Mucosa of rectum (tissue), 2 donors: ENCODE measurements around the gene PTPN7.
"Not testable (repeated sequence)": the region's sequence is repeated elsewhere in the genome, so short reads cannot be mapped to it uniquely, and the experiment has no call there.

Experiments
- H3K27ac ChIP-seq, 2 donors: one replicate each; pipeline ENCODE4 v1.7.0; 2013; ENCODE audit warnings: inconsistent platforms in 2 of 2, low read depth in 2 of 2, low read length in 2 of 2
- H3K27me3 ChIP-seq, 2 donors: one replicate each; pipeline ENCODE4 v1.7.0; 2013; ENCODE audit warnings: low read length in 2 of 2; ENCODE audit not compliant: control insufficient read depth in 2 of 2, insufficient read depth in 2 of 2
- H3K36me3 ChIP-seq, 2 donors: one replicate each; pipeline ENCODE4 v1.7.0; 2013; ENCODE audit warnings: low read length in 2 of 2; ENCODE audit not compliant: control insufficient read depth in 2 of 2, insufficient read depth in 2 of 2
- H3K4me1 ChIP-seq, 2 donors: one replicate each; pipeline ENCODE4 v1.7.0; 2013; ENCODE audit warnings: low read length in 2 of 2, mild to moderate bottlenecking in 1 of 2; ENCODE audit not compliant: control insufficient read depth in 2 of 2, insufficient read depth in 2 of 2
- H3K4me3 ChIP-seq, 2 donors: one replicate each; pipeline ENCODE4 v1.7.0; 2013; ENCODE audit warnings: low read length in 2 of 2
- H3K9ac ChIP-seq, 2 donors: one replicate each; pipeline ENCODE4 v1.7.0; 2013; ENCODE audit warnings: low read length in 2 of 2, low read depth in 1 of 2, mild to moderate bottlenecking in 1 of 2
- H3K9me3 ChIP-seq, 2 donors: one replicate each; pipeline ENCODE4 v1.7.0; 2013; ENCODE audit warnings: low read length in 2 of 2; ENCODE audit not compliant: control insufficient read depth in 2 of 2
- donor health status: healthy.
- donor health status: Normal muscosa, but diverticular disease.

PTPN7 gene

GRCh38 chr1:202143768-202144401 lies 16.5 kb downstream of the PTPN7 start:
- Histone ChIP-seq H3K27ac (peak overlapping the region; percentile 53 to 75), H3K4me1 (peaks cover 12 to 14% of the 10 kb centered on the region in 2 donors), H3K4me3 (peak overlapping the region; percentile 65 to 89), H3K9me3 (no peaks in the 10 kb centered on the region), H3K9ac (peak overlapping the region; percentile 73 to 90), H3K36me3 (no peaks in the 10 kb centered on the region), H3K27me3 (no peaks in the 10 kb centered on the region)

- H3K27ac ChIP-seq = peak overlapping the region; percentile 53 to 75
- H3K4me3 ChIP-seq = peak overlapping the region; percentile 65 to 89
- H3K27me3 ChIP-seq = no peaks in the 10 kb centered on the region
- peaks cover 12 to 14% of the 10 kb centered on the region in 2 donors for H3K4me1 ChIP-seq
- peaks cover 2 to 3% of the 10 kb centered on the region in 2 donors for H3K36me3 ChIP-seq
- no peaks in the 10 kb centered on the region for H3K9me3 ChIP-seq
- H3K9ac ChIP-seq = peak overlapping the region; percentile 73 to 90
Measured at GRCh38 chr1:202143011-202143767, 17.2 kb downstream of the PTPN7 start.

GRCh38 chr1:202141468-202141867 lies 18.9 kb downstream of the PTPN7 start:
- not testable (repeated sequence) for H3K27ac ChIP-seq, H3K9ac ChIP-seq, H3K27me3 ChIP-seq, H3K4me3 ChIP-seq, H3K9me3 ChIP-seq
- peaks cover 5 to 10% of the 10 kb centered on the region in 2 donors for H3K36me3 ChIP-seq
- H3K4me1 ChIP-seq = peaks cover 12 to 14% of the 10 kb centered on the region in 2 donors

GRCh38 chr1:202140833-202141232 lies 19.6 kb downstream of the PTPN7 start:
- Histone ChIP-seq H3K4me1 (peaks cover 12 to 14% of the 10 kb centered on the region in 2 donors), H3K9ac (no peak overlapping the region), H3K36me3 (peaks cover 5 to 11% of the 10 kb centered on the region in 2 donors), H3K4me3 (no peak overlapping the region), H3K9me3 (no peaks in the 10 kb centered on the region), H3K27me3 (no peaks in the 10 kb centered on the region), H3K27ac (no peak overlapping the region)

- peaks cover 5 to 9% of the 10 kb centered on the region in 2 donors for H3K4me1 ChIP-seq
- H3K27ac ChIP-seq = no peak overlapping the region
- H3K9ac ChIP-seq = no peak overlapping the region
Measured at GRCh38 chr1:202135221-202135721, 25.1 kb downstream of the PTPN7 start.

GRCh38 chr1:202134645-202135172 lies 25.7 kb downstream of the PTPN7 start:
- Histone ChIP-seq H3K27ac (no peak overlapping the region), H3K36me3 (peaks cover 12 to 41% of the 10 kb centered on the region in 2 donors)

More at GRCh38 chr1:202135221-202135721, 25.1 kb downstream of the PTPN7 start:
- H3K27me3 ChIP-seq = no peaks in the 10 kb centered on the region
- H3K36me3 ChIP-seq = peaks cover 12 to 41% of the 10 kb centered on the region in 2 donors
- H3K4me3 ChIP-seq = no peak overlapping the region
- H3K9me3 ChIP-seq = no peaks in the 10 kb centered on the region

GRCh38 chr1:202133989-202134388 lies 26.4 kb downstream of the PTPN7 start:
- Histone ChIP-seq H3K9me3 (no peaks in the 10 kb centered on the region), H3K4me1 (peaks cover 5 to 9% of the 10 kb centered on the region in 2 donors), H3K36me3 (peaks cover 12 to 41% of the 10 kb centered on the region in 2 donors), H3K27ac (no peak overlapping the region), H3K4me3 (no peak overlapping the region), H3K27me3 (no peaks in the 10 kb centered on the region), H3K9ac (no peak overlapping the region)

More at GRCh38 chr1:202134645-202135172, 25.7 kb downstream of the PTPN7 start:
- H3K27me3 ChIP-seq = no peaks in the 10 kb centered on the region
- no peak overlapping the region for H3K4me3 ChIP-seq
- no peak overlapping the region for H3K9ac ChIP-seq
- no peaks in the 10 kb centered on the region for H3K9me3 ChIP-seq
- peaks cover 5 to 9% of the 10 kb centered on the region in 2 donors for H3K4me1 ChIP-seq

GRCh38 chr1:202133496-202133895 lies 26.9 kb downstream of the PTPN7 start:
- H3K9ac ChIP-seq = no peak overlapping the region
- no peaks in the 10 kb centered on the region for H3K9me3 ChIP-seq
- H3K4me1 ChIP-seq = peaks cover 5 to 9% of the 10 kb centered on the region in 2 donors
- no peak overlapping the region for H3K4me3 ChIP-seq
- no peaks in the 10 kb centered on the region for H3K27me3 ChIP-seq
- peaks cover 10 to 41% of the 10 kb centered on the region in 2 donors for H3K36me3 ChIP-seq
- H3K27ac ChIP-seq = no peak overlapping the region

- no peaks in the 10 kb centered on the region for H3K27me3 ChIP-seq
- H3K36me3 ChIP-seq = peaks cover 9 to 37% of the 10 kb centered on the region in 2 donors
- peak overlapping the region in 1 of 2 donors; percentile 37 for H3K9ac ChIP-seq
- no peak overlapping the region for H3K4me3 ChIP-seq
- no peaks in the 10 kb centered on the region for H3K9me3 ChIP-seq
- peak overlapping the region; percentile 37 to 64 for H3K27ac ChIP-seq
- H3K4me1 ChIP-seq = peaks cover 5 to 9% of the 10 kb centered on the region in 2 donors
Measured at GRCh38 chr1:202133001-202133400, 27.4 kb downstream of the PTPN7 start.
